GM19023 (cell line): Measurements from ENCODE around the gene AP1AR.
"Not testable (repeated sequence)": the region's sequence is repeated elsewhere in the genome, so short reads cannot be mapped to it uniquely, and the experiment has no call there.

ENCODE experiments used
- ATAC-seq: cut with Tn5 transposase; IDR thresholded peaks from one replicate; pipeline ENCODE4 v1.9.1; 2021; ENCODE audit warnings: mild to moderate bottlenecking, moderate library complexity; ENCODE audit not compliant: unreplicated experiment

Gene AP1AR

DNA sequence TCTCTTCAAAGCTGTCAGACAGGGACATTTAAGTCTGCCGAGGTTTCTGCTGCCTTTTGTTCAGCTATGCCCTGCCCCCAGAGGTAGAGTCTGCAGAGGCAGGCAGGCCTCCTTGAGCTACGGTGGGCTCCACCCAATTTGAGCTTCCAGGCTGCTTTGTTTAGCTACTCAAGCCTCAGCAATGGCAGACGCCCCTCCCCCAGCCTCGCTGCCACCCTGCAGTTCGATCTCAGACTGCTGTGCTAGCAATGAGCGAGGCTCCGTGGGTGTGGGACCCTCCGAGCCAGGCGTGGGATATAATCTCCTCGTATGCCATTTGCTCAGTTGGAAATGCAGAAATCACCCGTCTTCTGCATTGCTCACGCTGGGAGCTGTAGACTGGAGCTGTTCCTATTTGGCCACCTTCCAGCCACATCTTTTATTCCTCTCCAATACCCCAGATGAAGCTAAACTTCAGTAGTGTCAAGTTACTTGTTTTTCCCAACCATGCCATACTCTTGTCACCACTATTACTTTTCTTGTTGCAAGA is 77.7 kb downstream of the AP1AR start:
- ATAC-seq: not testable (repeated sequence)

DNA sequence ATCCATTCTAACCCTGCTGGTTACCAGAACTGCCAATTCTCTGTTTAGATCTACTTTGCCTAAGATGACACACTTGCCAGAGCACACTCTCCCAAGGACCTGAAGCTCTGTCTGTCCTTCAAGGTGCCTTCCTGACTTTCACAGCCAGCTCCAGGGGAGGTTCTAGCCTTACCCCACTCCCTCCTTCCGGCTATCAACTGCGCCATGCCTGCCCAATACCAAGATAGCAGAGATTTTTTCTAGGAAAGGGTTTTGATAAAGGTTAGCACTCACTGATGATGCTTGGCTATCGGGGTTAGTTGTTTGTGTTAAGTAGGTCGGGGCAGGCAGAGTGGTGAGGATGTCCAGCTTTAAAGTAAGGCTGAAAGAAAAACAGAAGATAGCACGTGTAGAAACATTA is 79.9 kb downstream of the AP1AR start:
- no peak for ATAC-seq

DNA sequence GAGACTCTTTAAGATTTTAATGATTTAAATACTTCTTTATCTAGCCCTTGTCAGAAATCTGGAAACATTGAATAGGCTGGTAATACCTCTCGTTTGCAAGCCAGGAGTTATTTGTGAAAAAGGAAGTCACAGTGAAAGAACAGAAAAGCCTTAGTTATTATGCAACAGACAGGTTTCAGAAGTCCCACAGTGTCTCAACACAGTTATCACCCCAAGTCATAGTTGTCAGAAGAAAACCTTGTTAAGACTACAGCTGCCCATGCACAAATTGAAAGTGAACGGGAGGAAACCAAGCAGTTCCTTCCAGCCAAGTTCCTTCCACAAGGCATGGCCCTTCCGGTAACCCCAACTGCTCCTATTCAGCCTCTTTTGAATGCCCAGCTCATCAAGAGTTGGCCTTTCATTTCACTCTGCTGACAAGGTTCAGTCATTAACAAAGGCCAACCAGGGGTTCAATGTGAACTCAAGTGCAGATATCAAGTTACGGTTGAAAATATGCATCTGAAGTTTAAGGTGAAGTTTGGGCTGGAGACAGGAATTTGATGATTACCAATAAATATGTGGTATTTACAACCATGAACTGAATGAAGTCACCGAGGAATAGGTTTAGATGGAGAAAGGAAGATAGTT is 81.1 kb downstream of the AP1AR start:
- peak; percentile 96 for ATAC-seq

DNA sequence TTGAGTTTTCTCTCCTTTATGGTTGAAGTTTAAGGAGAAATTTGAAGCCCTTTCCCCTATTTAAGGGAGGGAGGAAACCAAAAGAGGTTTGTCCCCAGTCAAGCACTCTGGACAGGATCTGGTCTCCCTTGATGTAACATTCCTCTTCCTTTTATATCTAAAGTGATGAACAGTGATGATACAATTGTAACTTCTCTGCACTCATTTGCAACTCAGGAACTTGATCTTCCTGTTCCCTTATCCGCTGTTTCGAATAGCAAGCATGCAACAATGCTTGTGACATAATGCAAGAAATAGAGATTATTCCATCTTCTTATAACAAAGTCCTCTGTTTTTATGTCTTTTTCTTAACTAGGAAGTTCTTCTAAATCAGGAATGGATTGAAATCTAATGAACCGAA is 83.9 kb downstream of the AP1AR start:
- no peak for ATAC-seq

DNA sequence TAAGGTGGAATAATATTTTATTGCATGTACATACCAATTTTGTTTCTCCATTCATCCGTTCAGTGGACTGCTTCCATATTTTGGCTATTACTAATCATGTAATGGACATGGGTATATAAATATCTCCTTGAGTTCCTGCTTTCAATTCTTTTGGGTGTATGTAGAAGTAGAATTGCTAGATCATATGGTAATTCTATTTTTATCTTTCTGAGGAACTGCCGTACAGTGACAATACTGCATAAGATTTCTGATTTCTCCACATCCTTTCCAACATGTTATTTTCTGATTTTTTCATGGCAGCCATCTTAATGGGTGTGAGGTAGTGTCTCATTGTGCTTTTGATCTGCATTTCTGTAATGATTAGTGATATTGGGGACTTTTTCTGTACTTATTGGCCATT is 84.8 kb downstream of the AP1AR start:
- ATAC-seq: no peak

DNA sequence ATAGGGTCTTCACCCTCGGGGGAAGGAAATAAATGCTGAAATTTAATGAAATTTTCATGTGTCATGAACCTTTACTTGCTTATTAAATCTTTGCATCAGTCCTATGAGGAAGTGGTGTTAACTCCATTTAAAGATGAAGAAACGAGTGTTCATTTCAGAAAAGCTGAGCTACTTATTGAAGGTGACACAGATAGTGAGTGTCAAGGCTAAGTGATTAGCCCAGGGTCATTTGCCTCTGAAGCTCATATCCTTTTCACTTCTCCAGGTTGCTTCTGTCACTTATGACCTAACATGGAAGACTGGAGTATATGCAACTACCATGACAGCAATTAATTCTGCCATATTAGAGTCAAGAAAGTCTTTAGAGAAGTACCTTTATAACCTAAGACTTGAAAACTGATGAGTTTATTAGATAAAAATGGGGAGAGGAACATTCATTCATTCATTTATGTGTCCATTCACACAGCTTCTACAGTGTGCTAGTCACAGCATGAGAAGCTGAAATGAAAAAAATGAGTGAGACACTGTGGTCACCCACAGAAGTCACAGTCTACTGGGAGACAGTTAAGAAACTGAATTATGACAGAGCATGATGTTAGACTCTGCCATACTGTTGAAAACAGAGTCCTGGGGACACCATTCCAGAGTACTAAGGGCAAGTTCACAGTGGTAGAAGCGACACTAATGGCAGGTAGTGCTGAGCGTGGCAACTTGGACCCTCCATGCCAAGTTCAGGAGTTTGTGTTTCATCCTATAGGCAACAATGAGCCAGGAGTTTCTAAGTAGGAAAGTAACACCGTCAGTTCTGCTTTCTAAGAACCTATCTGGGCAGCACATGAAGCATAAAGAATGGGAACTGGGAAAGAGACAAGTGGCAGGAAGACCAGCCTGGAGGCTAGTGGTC is 86.9 kb downstream of the AP1AR start:
- ATAC-seq: peak; percentile 95
